NCI-H748 treated with DMSO at 0.1 percent for 48 hours (cell line): ENCODE measurements around the gene ZNF691.
"Not testable (repeated sequence)": the region's sequence is repeated elsewhere in the genome, so short reads cannot be mapped to it uniquely, and the experiment has no call there.

Source experiments
- DNase-seq: peaks from one replicate; lab custom pipeline; 2025; lab: John Stamatoyannopoulos, UW

ZNF691 gene, protein sequence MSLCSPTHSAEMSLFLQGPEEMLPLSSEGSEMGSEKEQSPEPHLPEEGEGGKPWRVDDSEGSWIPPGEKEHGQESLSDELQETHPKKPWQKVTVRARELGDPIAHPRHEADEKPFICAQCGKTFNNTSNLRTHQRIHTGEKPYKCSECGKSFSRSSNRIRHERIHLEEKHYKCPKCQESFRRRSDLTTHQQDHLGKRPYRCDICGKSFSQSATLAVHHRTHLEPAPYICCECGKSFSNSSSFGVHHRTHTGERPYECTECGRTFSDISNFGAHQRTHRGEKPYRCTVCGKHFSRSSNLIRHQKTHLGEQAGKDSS

GRCh38 chr1:42846257-42847110 is at the start of gene ZNF691:
Gene ZNF691, plus strand, starts transcription at chr1:42846613. Its CDS starts 3,046 bp downstream, at chr1:42849659.
- DNase-seq, result peak; percentile 100

GRCh38 chr1:42797414-42797813 is 49.0 kb upstream of the ZNF691 start:
- DNase-seq, result no peak

DNA sequence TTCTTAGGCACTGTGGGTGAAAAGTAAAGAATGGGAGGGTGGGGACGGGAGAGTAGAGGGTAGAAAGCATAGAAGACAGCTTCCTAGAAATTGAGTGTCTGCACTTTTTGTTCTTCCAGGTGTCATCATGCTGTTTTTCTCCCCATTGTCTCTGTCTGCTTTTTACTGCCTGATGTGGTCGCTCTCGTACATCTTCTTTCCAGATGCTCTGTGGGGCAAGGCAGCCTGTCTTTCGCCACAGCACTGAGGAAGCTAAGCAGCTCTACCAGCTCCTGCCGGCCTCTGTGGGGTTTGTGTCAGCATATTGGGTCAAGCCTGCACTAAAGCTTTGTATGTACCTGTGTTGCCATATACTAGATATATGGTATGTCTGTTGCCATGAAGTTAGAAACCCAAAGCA is 48.4 kb upstream of the ZNF691 start:
- no peak for DNase-seq

- DNase-seq, result no peak
Observed at GRCh38 chr1:42801832-42802473, 44.5 kb upstream of the ZNF691 start.

- no peak for DNase-seq
Observed at GRCh38 chr1:42806171-42806570, 40.2 kb upstream of the ZNF691 start.

DNA sequence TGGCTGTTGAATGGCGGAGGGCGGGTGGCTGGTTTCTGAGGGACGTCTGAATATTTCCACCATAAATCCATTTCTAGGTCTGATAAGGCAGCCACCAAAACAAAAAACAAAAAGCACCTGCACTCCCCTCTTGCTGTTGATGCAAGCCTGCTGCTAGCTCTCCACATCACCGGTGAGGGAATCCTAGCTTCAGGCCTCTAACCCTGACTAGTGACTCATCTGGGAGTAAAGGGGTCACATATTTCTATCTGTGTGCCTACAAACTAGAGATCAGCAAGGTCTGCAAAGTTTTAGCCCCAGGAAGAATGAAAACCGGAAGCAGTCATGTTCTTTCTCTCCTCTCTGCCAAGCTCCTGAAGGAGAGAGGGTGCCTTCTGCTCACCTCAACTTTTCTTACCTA is 39.8 kb upstream of the ZNF691 start:
- no peak for DNase-seq

GRCh38 chr1:42807056-42807668 is 39.3 kb upstream of the ZNF691 start:
- DNase-seq, result no peak

- not testable (repeated sequence) for DNase-seq
Observed at GRCh38 chr1:42814815-42815214, 31.6 kb upstream of the ZNF691 start.

DNA sequence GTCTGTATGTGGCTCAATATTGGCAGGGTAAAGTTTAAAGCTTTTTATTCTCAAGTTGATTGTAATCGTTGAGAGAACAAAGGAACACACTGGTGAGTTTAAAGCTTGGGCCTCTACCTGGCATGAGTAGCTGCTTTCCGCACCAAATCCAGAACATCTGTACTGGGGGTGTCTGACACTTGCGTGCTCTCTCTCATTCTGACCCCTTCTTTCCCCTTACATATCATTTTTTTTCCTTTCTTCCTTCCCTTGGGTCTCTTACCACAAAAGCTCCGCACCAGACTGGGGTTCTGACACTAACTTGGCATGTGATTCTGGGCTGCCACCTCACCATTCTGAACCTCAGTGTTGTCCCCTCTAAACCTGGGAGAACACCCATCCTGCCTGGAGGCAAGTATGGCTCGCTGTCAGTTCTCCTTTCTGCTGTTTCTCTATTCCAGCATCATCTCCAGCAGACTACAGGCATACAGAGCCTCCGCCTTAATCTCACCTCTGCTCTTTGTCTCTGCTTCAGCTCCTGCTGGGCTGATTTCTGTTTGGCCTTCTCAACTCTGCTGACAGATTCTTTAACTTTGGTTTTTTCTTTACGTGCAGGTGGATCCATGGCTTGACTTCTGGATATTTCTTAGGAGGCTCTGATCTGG is 30.4 kb upstream of the ZNF691 start:
- DNase-seq, result peak; percentile 100

DNA sequence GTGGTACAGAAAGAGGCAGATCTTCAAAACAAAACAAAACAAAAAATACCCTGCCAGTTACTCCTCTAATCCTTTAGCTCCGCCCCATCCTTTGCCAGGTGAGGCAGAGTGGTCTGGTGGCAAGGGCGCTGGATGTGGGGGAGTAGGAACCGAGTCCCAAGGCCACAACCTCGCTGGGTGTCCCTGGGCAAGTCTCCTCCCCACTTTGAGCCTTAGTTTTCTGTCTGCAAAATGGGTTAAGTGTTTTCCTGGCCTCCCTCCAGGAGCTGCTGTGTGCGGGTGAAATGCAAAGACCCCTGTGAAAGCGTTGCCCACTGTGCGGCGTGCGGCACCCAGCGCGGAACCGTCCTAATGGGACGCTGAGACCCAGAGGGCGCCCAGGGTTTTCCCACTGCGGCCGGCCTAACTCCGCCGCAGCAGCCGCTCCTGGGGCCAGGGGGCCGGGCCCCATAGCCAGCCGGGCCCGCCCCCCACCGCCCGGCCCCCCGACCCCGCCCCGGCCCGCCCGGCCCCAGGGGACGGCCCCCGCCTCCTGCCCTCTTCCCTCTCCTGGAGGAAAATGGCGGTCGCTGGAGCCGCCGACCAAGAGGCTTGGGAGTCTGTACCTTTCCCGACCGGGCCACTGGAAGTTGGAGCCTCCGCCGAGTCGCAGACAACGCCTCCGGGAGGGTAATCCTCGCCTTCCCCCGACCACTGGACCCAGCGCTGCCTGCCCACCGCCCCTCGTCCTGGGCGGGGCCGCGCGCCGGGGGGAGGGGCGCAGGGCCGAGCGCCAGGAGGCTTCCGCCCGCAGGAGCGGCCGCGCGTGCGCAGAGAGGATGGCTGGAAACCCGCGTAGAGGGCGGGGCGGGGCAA is 29.6 kb upstream of the ZNF691 start, which contains the start of the genes ERMAP and SVBP:
TSS of gene ERMAP (plus strand) at position 538 of the 855 bp plus-strand sequence. CDS start 13,327 bp downstream, outside the sequence.
TSS of gene SVBP (minus strand) at position 813 of the 855 bp plus-strand sequence. CDS start 853 bp downstream, outside the sequence.
- DNase-seq, result peak; percentile 100

DNA sequence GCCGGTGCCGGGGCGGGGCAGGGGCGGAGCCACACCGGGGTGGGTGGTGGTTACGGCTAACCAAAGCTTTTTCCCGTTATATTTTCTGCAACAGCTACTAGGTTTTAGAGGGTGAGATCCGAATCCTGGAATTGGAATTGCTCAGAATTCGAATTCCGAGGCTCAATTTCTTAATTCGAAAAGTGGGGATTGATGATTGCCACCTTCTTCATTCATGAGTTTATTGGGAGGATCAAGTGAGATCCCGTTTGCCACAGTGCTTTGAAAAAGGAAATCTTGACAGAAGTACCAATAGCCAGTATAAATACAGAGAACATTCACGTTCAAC is 29.0 kb upstream of the ZNF691 start:
- DNase-seq, result no peak

GRCh38 chr1:42817976-42818375 is 28.4 kb upstream of the ZNF691 start:
- no peak for DNase-seq

DNA sequence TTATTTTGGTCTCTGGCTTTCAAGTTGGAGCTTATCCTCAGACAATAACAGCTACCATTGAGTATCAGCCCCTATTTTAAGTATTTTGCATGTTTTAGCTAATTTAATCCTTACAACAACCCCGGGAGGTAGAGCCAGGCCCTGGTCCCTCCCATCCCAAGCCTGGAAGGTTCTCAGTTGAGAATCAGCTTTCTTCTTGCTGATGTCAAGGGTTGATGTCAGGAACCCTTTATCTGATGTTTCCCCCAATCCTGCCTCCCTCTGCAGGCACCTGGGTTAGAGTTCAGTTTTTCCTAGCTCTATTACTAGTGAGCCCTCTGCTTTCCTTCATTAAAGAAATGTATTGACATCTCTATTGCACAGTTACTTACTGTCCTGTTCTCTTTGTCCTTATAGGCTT is 25.6 kb upstream of the ZNF691 start:
- DNase-seq, result no peak

DNA sequence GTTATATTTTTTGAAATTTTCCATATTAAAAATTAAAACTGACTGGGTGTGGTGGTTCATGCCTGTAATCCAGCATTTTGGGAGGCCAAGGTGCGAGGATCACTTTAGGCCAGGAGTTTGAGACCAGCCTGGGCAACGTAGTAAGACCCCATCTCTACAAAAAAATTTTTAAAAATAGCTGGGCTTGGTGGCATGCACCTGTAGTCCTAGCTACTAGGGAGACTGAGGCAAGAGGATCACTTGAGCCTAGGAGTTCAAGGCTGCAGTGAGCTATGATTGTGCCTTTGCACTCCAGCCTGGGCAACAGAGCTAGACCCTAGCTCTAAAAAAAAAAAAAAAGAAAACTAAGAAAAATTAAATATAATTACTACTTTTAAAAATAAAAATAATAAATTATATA is 24.7 kb upstream of the ZNF691 start:
- DNase-seq, result no peak

- peak; percentile 95 for DNase-seq
Observed at GRCh38 chr1:42822800-42823392, 23.5 kb upstream of the ZNF691 start.

- DNase-seq, result no peak
Observed at GRCh38 chr1:42824481-42825035, 21.9 kb upstream of the ZNF691 start.

- DNase-seq, result no peak
Observed at GRCh38 chr1:42825036-42825851, 21.2 kb upstream of the ZNF691 start.

DNA sequence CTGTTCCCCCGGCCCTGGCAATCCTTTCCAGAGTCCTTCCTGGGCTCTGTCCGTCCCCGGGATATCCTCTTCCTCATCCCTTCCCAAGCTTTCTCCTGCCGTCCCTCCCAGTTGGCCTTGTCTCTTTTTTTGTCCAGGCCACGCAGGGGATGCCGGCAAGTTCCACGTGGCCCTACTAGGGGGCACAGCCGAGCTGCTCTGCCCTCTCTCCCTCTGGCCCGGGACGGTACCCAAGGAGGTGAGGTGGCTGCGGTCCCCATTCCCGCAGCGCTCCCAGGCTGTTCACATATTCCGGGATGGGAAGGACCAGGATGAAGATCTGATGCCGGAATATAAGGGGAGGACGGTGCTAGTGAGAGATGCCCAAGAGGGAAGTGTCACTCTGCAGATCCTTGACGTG is 15.8 kb upstream of the ZNF691 start:
- DNase-seq, result no peak

GRCh38 chr1:42831273-42831672 is 15.1 kb upstream of the ZNF691 start:
- no peak for DNase-seq
